ENCODE data around the gene SNRNP40.

The SNRNP40 gene

DNA sequence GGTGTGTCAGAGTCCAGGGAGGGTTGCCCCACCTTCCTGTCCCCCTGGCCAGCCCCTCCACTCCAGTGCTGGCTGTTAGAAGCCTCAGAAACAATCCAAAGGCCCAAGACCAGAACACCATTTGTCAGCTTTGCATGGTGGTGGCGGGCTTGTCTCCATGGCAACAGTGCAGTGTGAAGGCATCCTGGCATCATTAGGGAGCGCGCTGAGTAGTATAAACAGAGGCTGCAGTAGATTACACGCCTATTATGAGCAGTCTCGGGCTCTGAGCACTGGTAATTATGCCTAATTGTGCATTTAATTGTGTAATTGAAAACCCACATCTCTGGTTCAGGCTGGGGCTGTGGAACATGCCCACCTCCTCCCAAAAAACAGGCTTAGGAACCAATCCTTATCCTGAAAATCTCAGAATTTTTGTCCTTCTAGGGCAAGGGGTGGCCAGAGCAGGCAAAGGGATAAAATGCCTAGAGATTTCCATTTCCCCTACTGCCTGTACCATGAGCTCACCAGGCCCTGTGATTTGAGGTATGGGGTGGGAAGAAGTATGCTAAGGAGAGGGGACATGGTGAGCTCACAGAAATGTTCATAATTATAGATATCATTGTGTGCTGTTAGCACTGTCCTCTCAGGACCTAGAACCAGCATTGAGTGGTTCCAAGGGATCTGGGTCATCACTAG is 68.6 kb downstream of the SNRNP40 start:
- DNase-seq = no peak

DNA sequence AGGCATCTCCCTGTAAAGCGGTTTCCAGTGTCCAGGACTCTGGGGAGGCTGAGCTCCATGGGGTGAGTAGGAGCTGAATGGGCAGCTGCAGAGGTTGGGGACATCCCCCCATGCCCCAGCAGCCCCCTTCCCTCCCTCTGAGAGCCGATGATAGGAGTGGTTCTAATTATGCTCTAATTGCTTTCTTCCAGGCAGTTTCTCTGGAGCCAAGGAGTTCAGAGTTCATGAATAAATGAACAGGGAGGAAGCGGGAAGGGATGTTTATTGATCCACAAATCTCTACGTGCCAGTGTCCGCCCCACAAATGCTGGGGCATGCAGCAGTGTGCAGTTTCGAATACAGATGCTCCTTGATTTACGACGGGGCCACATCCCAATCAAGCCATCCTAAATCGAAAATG is 72.5 kb downstream of the SNRNP40 start:
- no peak for DNase-seq

GRCh38 chr1:31222176-31222575 is 74.4 kb downstream of the SNRNP40 start:
- DNase-seq = no peak

DNA sequence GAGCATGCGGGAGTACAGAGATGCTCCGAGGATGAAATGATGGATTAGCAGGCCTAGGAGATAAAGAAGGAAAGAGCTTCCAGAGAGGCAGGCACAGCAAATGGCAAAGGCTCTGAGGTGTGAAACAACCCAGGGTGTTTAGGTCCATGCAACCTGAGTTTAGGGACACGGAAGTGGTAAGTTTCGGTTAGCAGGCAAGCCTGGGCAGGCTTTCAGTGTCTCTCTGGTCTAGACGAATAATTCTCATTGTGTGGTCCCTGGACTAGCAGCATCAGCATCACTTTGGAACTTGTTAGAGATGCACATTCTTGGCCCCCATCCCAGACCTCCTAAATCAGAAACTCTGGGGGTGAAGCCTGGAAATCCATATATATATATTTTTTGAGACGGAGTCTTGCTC is 75.5 kb downstream of the SNRNP40 start:
- DNase-seq = no peak

GRCh38 chr1:31219489-31219888 is 77.1 kb downstream of the SNRNP40 start:
- no peak for DNase-seq

DNA sequence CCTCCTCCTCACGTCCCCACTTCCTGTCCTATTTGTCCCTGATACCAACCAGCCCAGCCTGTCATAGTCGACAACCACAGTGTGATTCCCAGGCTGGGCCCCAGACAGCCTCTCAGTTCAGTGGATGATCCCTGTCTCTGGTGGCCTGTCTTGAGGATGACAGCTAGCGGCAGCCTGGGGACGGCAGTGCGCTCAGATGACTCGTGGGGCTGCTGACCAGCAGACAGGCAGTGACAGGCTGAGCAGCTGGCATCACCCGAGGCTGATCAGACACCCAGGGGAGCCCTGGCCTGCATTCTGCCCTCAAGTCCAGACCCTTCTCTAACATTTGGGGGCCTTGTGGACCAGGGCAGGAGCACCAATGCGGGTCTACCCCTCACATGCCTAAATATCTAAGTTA is 77.9 kb downstream of the SNRNP40 start:
- DNase-seq = no peak

- no peak for DNase-seq
These were observed 80.6 kb downstream of the SNRNP40 start for GRCh38 chr1:31216016-31216415.

DNA sequence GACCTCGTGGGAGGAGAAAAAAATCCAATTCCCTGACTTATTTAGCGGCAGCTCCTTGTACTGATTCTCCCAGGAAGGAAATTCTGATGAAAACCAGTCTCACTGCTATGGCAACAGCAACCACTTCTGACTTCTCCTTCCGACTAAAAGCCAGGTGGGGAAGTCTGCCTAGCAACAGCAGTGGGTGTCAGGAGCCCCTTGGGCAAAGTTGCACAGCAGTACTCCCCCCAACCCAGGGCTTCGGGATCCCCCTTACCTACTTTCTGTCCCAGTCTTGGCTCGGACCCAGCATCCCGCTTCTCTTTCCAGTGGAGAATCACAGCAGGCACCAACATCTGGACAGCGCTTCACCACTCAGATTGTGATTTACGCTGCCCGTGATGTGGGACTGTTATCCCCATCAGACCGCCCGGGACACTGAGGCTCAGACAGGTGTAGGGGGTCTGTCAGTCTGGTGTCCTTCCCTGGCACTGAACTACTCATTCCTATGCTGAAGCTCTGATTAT is 81.5 kb downstream of the SNRNP40 start:
- DNase-seq = no peak

GRCh38 chr1:31214316-31215064 is 82.1 kb downstream of the SNRNP40 start:
- DNase-seq = no peak
